Adrenal gland (tissue), 12 donors: ENCODE data around the gene ACTC1. TPM values are rescaled to one million over a fixed set of nuclear protein-coding genes. Genes with fewer than 3 reads are reported as not detected.

ENCODE experiments used
- DNase-seq, 7 donors: peaks; one replicate each; pipeline ENCODE4 v3.0.0-alpha.2; 2019 to 2020
- H3K27ac ChIP-seq, 5 donors: fragments of 200-600 bp; sonication (generic) in 4 of 5; 1 replicate in 3 of 5; 2 replicates in 2 of 5; pipeline versions ENCODE4 v1.5.1 to v1.8.0; 2016 to 2020; ENCODE audit warnings: mild to moderate bottlenecking in 1 of 5
- H3K27me3 ChIP-seq: fragments of 200-600 bp; 2 replicates; pipeline ENCODE4 v1.8.0; 2021
- H3K36me3 ChIP-seq, 2 donors: fragments of 200-600 bp; replicated peaks in 1 of 2; 1 replicate in 1 of 2; 2 replicates in 1 of 2; pipeline versions ENCODE4 v1.5.1 to v1.8.0; 2018 to 2022
- H3K4me1 ChIP-seq, 2 donors: fragments of 200-600 bp; replicated peaks in 1 of 2; 1 replicate in 1 of 2; 2 replicates in 1 of 2; pipeline versions ENCODE4 v1.5.1 to v1.8.0; 2018 to 2021
- H3K4me3 ChIP-seq, 4 donors: fragments of 200-600 bp; sonication (generic) in 3 of 4; one replicate each; pipeline ENCODE4 v1.5.1; 2016 to 2018
- H3K9me3 ChIP-seq, 3 donors: fragments of 200-600 bp; sonication (generic) in 1 of 3; replicated peaks in 1 of 3; 1 replicate in 2 of 3; 2 replicates in 1 of 3; pipeline versions ENCODE4 v1.5.1 to v1.8.0; 2016 to 2021
- CTCF ChIP-seq, 6 experiments: fragments of 450-650 bp in 4 of 6; fragments of 200-600 bp in 2 of 6; sonication (generic) in 1 of 6; IDR thresholded peaks; 1 replicate in 5 of 6; 2 replicates in 1 of 6; pipeline versions ENCODE4 v1.5.1 to v1.8.0; 2016 to 2021; ENCODE audit warnings: antibody characterized with exemption in 6 of 6, mild to moderate bottlenecking in 2 of 6, moderate library complexity in 1 of 6
- POLR2A ChIP-seq, 2 donors: fragments of 450-650 bp; IDR thresholded peaks; one replicate each; pipeline ENCODE4 v1.6.1; 2017; ENCODE audit warnings: antibody characterized with exemption in 2 of 2, mild to moderate bottlenecking in 2 of 2, moderate library complexity in 1 of 2
- WGBS, 4 donors: extraction: QIAGEN DNeasy Blood & Tissue Kit in 2 of 4; methylation state at CpG; one replicate each; pipeline versions ENCODE4 v1.1.5 to v1.1.7; 2013 to 2017; 5-methylcytosine and 5-hydroxymethylcytosine counted together
- intact Hi-C, 2 donors: fragments of 100-400 bp; cut with DNase I; formaldehyde crosslinking; loops; one replicate each; pipeline versions ENCODE4 v1.14.1 to v1.15.0; 2022 to 2023
- polyA plus RNA-seq, 3 donors: library from polyadenylated mRNA; stranded (reverse); fragments of 200-250 nt in 2 of 3; fragments of 350-450 nt in 1 of 3; fragmentation: Illumina TruSeq in 1 of 3; extraction: RNeasy Lipid Tissue Mini Kit (QIAGEN cat#74804) in 1 of 3; gene quantifications; one replicate each; pipeline ENCODE4 v1.2.3, GENCODE V29; 2013 to 2014
- total RNA-seq, 9 donors: library from RNA; depleted of rRNA in 4 of 9; stranded (reverse); fragments of >200 nt in 4 of 9; fragments of 120-200 nt in 1 of 9; fragmentation: NEBNext Ultra II Directional in 1 of 9; extraction: Animal tissue kit (Norgen Biotek cat#: 25700) in 1 of 9; gene quantifications; one replicate each; pipeline versions ENCODE4 v1.1.0 to v1.2.4, GENCODE V29; 2013 to 2023
- donor health status: healthy with polysubstance abuse.
- donor health status: Bipolar disorder and iron deficiency.
- donor health status: DM: yes; HTN: yes; CAD: no.
- donor health status: DM: no; HTN: no; CAD: no.
- donor health status: DM: no; HTN: no; CAD: no.
- donor health status: DM: yes; HTN: yes; CAD: no.

The ACTC1 gene
- total and polyA plus RNA-seq, 12 donors: 0.11 to 7.3 (median 0.69) TPM; not detected in 3

DNA sequence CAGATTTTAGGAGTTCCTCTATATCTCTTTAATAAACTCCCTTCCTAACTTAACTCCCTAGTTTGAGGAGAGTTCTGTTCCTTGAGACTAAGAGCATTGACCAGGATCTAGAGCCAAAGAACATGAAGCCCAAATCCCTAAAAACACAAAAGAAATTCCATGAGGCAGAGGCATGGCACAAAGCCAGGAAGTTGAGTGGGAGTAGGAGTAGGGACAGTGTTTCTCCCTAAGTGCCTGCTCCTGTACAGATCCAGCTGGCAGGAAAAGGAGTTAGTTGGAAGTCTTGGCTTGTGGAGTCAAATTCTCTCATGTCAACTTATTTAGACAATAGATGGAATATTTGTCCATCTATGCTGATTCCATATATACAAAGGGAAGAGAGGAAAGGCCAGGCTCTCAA lies 11.4 kb downstream of the ACTC1 start:
- H3K4me1 ChIP-seq: no peaks in the 10 kb centered on the region
- intact Hi-C loops: no loop called here
- H3K4me3 ChIP-seq: no peak overlapping the region
- DNase-seq: no peak
- no peaks in the 10 kb centered on the region for H3K9me3 ChIP-seq
- TF ChIP-seq POLR2A (IDR thresholded peaks at IDR 0.05): no peak
- no peak for TF ChIP-seq CTCF (IDR thresholded peaks at IDR 0.05)
- peaks cover 5% of the 10 kb centered on the region for H3K27me3 ChIP-seq
- no peak overlapping the region for H3K27ac ChIP-seq
- no peaks in the 10 kb centered on the region for H3K36me3 ChIP-seq

GRCh38 chr15:34783431-34783830 lies 11.9 kb downstream of the ACTC1 start:
- no peaks in the 10 kb centered on the region for H3K4me1 ChIP-seq
- no peak overlapping the region for H3K27ac ChIP-seq
- no peak for DNase-seq
- intact Hi-C loops: no loop called here
- no peak for TF ChIP-seq CTCF (IDR thresholded peaks at IDR 0.05)
- no peak for TF ChIP-seq POLR2A (IDR thresholded peaks at IDR 0.05)
- H3K27me3 ChIP-seq: peaks cover 8% of the 10 kb centered on the region
- no peaks in the 10 kb centered on the region for H3K9me3 ChIP-seq
- H3K4me3 ChIP-seq: no peak overlapping the region
- 83 to 90% (median 84%) methylated on average over 2 of the region's 2 CpGs for WGBS, 4 donors
- no peaks in the 10 kb centered on the region for H3K36me3 ChIP-seq

GRCh38 chr15:34782901-34783300 lies 12.4 kb downstream of the ACTC1 start:
- H3K4me3 ChIP-seq: no peak overlapping the region
- no peaks in the 10 kb centered on the region for H3K9me3 ChIP-seq
- no peak for DNase-seq
- no peak for TF ChIP-seq POLR2A (IDR thresholded peaks at IDR 0.05)
- intact Hi-C loops: no loop called here
- H3K27ac ChIP-seq: no peak overlapping the region
- no peaks in the 10 kb centered on the region for H3K4me1 ChIP-seq
- H3K36me3 ChIP-seq: no peaks in the 10 kb centered on the region
- H3K27me3 ChIP-seq: peaks cover 8% of the 10 kb centered on the region
- WGBS, 4 donors: 71 to 83% (median 75%) methylated on average over 3 of the region's 3 CpGs

DNA sequence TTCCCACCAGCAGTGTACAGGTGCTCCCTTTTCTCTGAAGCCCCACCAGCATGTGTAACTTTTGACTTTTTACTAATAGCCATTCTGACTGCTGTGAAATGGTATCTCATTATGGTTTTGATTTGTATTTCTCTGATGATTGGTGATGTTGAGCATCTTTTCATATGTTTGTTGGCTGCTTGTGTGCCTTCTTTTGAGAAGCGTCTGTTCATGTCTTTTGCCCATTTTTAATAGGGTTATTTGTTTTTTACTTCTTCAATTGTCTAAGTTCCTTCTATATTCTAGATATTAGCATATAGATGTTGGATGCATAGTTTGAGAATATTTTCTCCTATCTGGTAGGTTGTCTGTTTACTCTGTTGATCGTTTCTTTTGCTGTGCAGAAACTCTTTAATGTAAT lies 14.6 kb downstream of the ACTC1 start:
- Histone ChIP-seq H3K4me3 (no peak overlapping the region), H3K9me3 (no peaks in the 10 kb centered on the region), H3K27ac (no peak overlapping the region), H3K27me3 (peaks cover 8% of the 10 kb centered on the region), H3K36me3 (no peaks in the 10 kb centered on the region), H3K4me1 (no peaks in the 10 kb centered on the region)
- no peak for TF ChIP-seq CTCF (IDR thresholded peaks at IDR 0.05)
- no peak for TF ChIP-seq POLR2A (IDR thresholded peaks at IDR 0.05)
- WGBS, 4 donors: 55 to 71% (median 57%) methylated on average over 2 of the region's 2 CpGs
- intact Hi-C loops: no loop called here
- DNase-seq: no peak

DNA sequence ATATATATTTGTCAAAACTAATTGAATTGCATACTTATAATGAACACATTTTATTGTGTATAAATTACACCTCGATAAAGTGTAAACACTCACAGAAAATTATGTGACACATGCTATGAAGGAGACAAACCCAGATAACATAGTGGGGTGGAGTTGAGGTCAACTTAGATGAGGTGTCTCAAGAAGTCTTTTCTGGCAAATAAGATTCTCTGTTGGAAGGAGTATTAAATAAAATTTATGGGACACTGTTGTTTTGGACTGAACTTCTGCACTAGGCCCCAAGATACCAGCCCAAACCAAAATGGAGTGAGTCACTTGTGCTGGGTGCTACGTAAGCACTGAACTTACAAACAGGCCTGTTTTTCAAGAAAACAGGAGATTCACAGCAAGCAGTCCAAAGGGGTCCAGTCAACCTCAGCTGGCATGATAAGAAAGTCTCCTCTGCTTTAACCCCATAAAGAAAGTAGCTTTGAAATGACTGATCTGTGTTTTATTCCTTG lies 18.7 kb downstream of the ACTC1 start:
- TF ChIP-seq CTCF (IDR thresholded peaks at IDR 0.05) (no peak), POLR2A (IDR thresholded peaks at IDR 0.05) (no peak)
- Histone ChIP-seq H3K4me3 (no peak overlapping the region), H3K36me3 (no peaks in the 10 kb centered on the region), H3K27ac (no peak overlapping the region), H3K4me1 (no peaks in the 10 kb centered on the region), H3K9me3 (no peaks in the 10 kb centered on the region), H3K27me3 (peaks cover 3% of the 10 kb centered on the region)
- no peak for DNase-seq
- intact Hi-C loops: no loop called here
- 79 to 86% (median 82%) methylated on average over 2 of the region's 2 CpGs for WGBS, 4 donors
